Measurements from ENCODE around the gene POLDIP3.
A peak's percentile ranks its signal among the peaks of the same experiment; 100 is the strongest.

The POLDIP3 gene

DNA sequence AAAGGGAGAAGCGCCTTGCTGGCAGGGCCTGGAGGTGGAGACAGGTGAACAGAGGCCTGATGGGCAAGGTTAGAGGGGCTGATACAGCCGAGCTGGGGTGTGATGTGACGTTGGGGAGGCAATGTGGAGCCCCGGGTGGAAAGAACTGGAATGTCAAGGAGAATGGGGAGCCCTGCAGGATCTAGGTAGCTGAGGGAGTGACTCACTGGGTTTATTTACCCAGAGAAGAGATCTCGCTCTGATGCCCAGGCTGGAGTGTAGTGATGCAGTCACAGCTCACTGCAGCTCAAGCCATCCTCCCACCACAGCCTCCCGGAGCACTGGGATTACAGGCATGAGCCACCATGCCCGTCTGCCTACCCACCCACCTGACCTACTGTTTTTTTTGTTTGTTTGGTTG lies 36.5 kb upstream of the POLDIP3 start:
- Histone ChIP-seq H3K9ac (ENCODE audit: low read length) (no peak overlapping the region), H3K27ac (ENCODE audit: low read depth, low read length) (no peak overlapping the region), H3K4me2 (ENCODE audit: low read depth, low read length, poor library complexity, severe bottlenecking) (no peak overlapping the region), H4K20me1 (ENCODE audit: low read depth, low read length) (no peaks in the 10 kb centered on the region), H3K36me3 (ENCODE audit: low read length) (no peaks in the 10 kb centered on the region), H3K27me3 (ENCODE audit: low read length) (no peaks in the 10 kb centered on the region), H2AFZ (ENCODE audit: low read depth, low read length, severe bottlenecking) (no peak overlapping the region), H3K9me3 (ENCODE audit: insufficient read depth, low read length) (no peaks in the 10 kb centered on the region), H3K4me3 (ENCODE audit: insufficient read depth, low read length, poor library complexity, severe bottlenecking) (no peak overlapping the region), H3F3A (ENCODE audit: insufficient read depth) (no peaks in the 10 kb centered on the region), H3K9me2 (replicated peaks; ENCODE audit: insufficient read depth, low read length) (no peaks in the 10 kb centered on the region), H3K79me2 (ENCODE audit: insufficient read depth, low read length) (no peaks in the 10 kb centered on the region)
- TF ChIP-seq, protein P1, sequence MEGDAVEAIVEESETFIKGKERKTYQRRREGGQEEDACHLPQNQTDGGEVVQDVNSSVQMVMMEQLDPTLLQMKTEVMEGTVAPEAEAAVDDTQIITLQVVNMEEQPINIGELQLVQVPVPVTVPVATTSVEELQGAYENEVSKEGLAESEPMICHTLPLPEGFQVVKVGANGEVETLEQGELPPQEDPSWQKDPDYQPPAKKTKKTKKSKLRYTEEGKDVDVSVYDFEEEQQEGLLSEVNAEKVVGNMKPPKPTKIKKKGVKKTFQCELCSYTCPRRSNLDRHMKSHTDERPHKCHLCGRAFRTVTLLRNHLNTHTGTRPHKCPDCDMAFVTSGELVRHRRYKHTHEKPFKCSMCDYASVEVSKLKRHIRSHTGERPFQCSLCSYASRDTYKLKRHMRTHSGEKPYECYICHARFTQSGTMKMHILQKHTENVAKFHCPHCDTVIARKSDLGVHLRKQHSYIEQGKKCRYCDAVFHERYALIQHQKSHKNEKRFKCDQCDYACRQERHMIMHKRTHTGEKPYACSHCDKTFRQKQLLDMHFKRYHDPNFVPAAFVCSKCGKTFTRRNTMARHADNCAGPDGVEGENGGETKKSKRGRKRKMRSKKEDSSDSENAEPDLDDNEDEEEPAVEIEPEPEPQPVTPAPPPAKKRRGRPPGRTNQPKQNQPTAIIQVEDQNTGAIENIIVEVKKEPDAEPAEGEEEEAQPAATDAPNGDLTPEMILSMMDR (IDR thresholded peaks at IDR 0.05; ENCODE audit: insufficient read depth, low read length, poor library complexity, severe bottlenecking), result no peak
- TF ChIP-seq EZH2phosphoT487 (conservative IDR thresholded peaks at IDR 0.05; ENCODE audit: low read length), result no peak

DNA sequence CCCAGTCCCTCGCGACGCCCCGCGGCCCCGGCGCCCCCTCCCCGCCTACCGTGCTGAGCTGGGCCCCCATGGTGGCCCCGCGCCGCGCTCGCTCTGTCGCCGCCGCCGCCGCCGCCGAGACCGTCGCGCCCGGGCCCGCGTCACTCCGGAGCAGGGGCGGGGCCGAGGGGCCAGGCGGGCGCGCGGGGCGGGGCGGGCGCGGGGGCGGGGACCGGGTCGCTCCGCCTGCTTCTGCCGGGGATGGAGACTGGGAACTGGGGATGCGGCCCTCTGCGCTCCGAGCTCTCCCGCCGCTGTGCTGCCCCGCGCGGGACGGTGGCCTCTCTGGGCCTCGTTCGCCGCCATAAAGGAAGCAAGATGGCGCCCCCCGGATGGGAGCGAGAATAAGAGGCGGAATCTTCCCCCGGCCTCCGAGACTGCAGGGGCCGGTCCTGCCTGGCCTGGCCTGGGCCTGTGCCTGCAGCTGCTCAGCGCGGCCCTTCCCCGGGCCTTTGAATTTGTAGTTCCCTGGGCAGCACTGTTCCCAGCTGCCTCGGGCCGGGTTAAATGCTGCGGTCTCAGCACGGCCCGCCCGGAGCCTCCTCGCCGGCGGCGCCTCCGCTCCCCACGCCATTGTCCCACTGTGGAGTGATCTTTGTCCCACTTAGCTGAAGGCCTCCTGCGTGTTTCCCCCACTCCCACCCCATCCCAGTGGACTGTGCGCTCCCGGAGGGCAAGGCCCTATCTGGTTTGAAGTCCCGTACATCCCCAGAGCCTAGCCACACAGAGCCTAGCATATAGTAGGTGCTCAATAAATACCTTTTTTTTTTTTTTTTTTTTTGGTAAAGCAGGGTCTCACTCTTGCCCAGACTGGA lies 34.8 kb upstream of the POLDIP3 start, which contains the start of gene CYB5R3:
CYB5R3 (minus strand) TSS at position 147 of the 854 bp plus-strand sequence; CDS start at position 70, 77 bp downstream.
- Histone ChIP-seq H4K20me1 (ENCODE audit: low read depth, low read length) (no peaks in the 10 kb centered on the region), H3K4me2 (ENCODE audit: low read depth, low read length, poor library complexity, severe bottlenecking) (peak within 1 kb of the TSS; percentile 77), H3K79me2 (ENCODE audit: insufficient read depth, low read length) (no peaks in the 10 kb centered on the region), H3K9me2 (replicated peaks; ENCODE audit: insufficient read depth, low read length) (no peaks in the 10 kb centered on the region), H3K4me3 (ENCODE audit: insufficient read depth, low read length, poor library complexity, severe bottlenecking) (peak within 1 kb of the TSS; percentile 90), H3K9me3 (ENCODE audit: insufficient read depth, low read length) (no peaks in the 10 kb centered on the region), H3K36me3 (ENCODE audit: low read length) (no peaks in the 10 kb centered on the region), H3F3A (ENCODE audit: insufficient read depth) (no peaks in the 10 kb centered on the region), H3K27ac (ENCODE audit: low read depth, low read length) (no peak within 1 kb of the TSS), H3K27me3 (ENCODE audit: low read length) (no peaks in the 10 kb centered on the region), H3K9ac (ENCODE audit: low read length) (peak within 1 kb of the TSS; percentile 74), H2AFZ (ENCODE audit: low read depth, low read length, severe bottlenecking) (peak within 1 kb of the TSS; percentile 80)
- TF ChIP-seq, protein P1 (IDR thresholded peaks at IDR 0.05; ENCODE audit: insufficient read depth, low read length, poor library complexity, severe bottlenecking), result no peak
- TF ChIP-seq EZH2phosphoT487 (conservative IDR thresholded peaks at IDR 0.05; ENCODE audit: low read length), result no peak

DNA sequence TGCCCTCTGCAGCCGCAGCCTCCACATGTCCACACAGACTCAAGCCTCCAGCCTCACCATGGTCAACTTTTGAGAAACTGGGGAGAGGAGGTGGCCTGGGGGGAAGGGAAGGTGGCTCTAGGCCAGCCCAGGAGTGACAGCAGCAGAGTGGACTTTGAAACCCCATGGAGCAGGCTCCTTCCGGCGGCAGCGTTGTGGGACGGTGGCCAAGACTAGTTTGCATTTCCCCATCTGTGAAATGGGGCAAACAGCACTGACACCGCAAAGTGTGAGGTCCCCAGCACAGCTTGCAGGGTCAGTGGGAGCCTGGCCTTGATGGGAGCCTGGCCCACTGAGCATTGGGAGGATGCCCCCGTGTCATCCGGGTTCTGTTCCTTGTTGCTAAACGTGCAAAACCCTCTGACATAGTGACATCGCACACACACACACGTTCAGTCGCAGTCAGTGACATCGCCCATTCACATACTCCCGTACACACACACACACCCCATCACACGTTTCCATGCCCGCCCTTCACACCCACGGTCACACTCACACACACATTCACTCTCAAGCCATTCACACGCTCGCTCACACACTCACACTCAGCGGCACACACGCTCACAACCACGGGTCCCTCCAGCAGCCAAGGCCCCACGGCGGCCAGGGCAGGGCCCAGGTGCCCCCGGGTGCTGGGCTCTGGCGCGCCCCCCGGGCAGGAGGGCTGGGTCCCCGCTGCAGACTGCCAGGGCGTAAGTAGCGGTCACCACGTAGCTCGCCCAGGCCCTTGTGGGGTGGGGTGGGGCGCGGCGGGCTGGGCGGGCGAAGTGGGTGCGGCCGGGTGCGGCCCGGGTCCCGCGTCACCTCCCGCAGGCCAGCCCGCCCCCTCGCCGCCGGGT lies 33.9 kb upstream of the POLDIP3 start:
- no peaks in the 10 kb centered on the region for H3K9me2 ChIP-seq (replicated peaks; ENCODE audit: insufficient read depth, low read length)
- H3K27me3 ChIP-seq (ENCODE audit: low read length), result no peaks in the 10 kb centered on the region
- TF ChIP-seq, protein P1 (IDR thresholded peaks at IDR 0.05; ENCODE audit: insufficient read depth, low read length, poor library complexity, severe bottlenecking), result no peak
- no peak for TF ChIP-seq EZH2phosphoT487 (conservative IDR thresholded peaks at IDR 0.05; ENCODE audit: low read length)
- no peaks in the 10 kb centered on the region for H3K36me3 ChIP-seq (ENCODE audit: low read length)
- peak overlapping the region; percentile 77 for H3K4me2 ChIP-seq (ENCODE audit: low read depth, low read length, poor library complexity, severe bottlenecking)
- H4K20me1 ChIP-seq (ENCODE audit: low read depth, low read length), result no peaks in the 10 kb centered on the region
- H3K9me3 ChIP-seq (ENCODE audit: insufficient read depth, low read length), result no peaks in the 10 kb centered on the region
- no peaks in the 10 kb centered on the region for H3F3A ChIP-seq (ENCODE audit: insufficient read depth)
- H3K4me3 ChIP-seq (ENCODE audit: insufficient read depth, low read length, poor library complexity, severe bottlenecking), result peak overlapping the region; percentile 90
- no peak overlapping the region for H3K27ac ChIP-seq (ENCODE audit: low read depth, low read length)
- peak overlapping the region; percentile 74 for H3K9ac ChIP-seq (ENCODE audit: low read length)
- H3K79me2 ChIP-seq (ENCODE audit: insufficient read depth, low read length), result no peaks in the 10 kb centered on the region
- H2AFZ ChIP-seq (ENCODE audit: low read depth, low read length, severe bottlenecking), result peak overlapping the region; percentile 53

Measured in SU-DHL-6 (cell line).